ENCODE data around the gene SYNDIG1. TPM values are rescaled to one million over a fixed set of nuclear protein-coding genes. Genes with fewer than 3 reads are reported as not detected.

SYNDIG1 gene
- polyA plus RNA-seq, 2 donors: 0.01 TPM; not detected in 1

GRCh38 chr20:24681634-24682495 lies 212.4 kb downstream of the SYNDIG1 start:
- H3K9me3 ChIP-seq (ENCODE audit: control insufficient read depth in 2 of 2, insufficient read depth in 1 of 2, low read depth in 1 of 2, low read length in 1 of 2): no peaks in the 10 kb centered on the region
- H3K4me3 ChIP-seq (ENCODE audit: low read depth in 1 of 2, low read length in 2 of 2): no peak overlapping the region
- 79 to 83% methylated on average over 14 of the region's 14 CpGs for WGBS, 2 donors
- H3K27ac ChIP-seq (ENCODE audit: low read depth in 2 of 2, low read length in 1 of 2): no peak overlapping the region
- H3K36me3 ChIP-seq (ENCODE audit: control insufficient read depth in 2 of 2, insufficient read depth in 2 of 2, low read length in 1 of 2): no peaks in the 10 kb centered on the region
- H3K27me3 ChIP-seq (ENCODE audit: control insufficient read depth in 1 of 2, insufficient read depth in 2 of 2, low read length in 2 of 2): no peaks in the 10 kb centered on the region
- no peaks in the 10 kb centered on the region for H3K4me1 ChIP-seq (ENCODE audit: control insufficient read depth in 2 of 2, insufficient read depth in 2 of 2, low read length in 1 of 2)

- Histone ChIP-seq H3K27ac (ENCODE audit: low read depth in 2 of 2, low read length in 1 of 2) (no peak overlapping the region), H3K36me3 (ENCODE audit: control insufficient read depth in 2 of 2, insufficient read depth in 2 of 2, low read length in 1 of 2) (no peaks in the 10 kb centered on the region), H3K4me3 (ENCODE audit: low read depth in 1 of 2, low read length in 2 of 2) (no peak overlapping the region), H3K9me3 (ENCODE audit: control insufficient read depth in 2 of 2, insufficient read depth in 1 of 2, low read depth in 1 of 2, low read length in 1 of 2) (no peaks in the 10 kb centered on the region), H3K27me3 (ENCODE audit: control insufficient read depth in 1 of 2, insufficient read depth in 2 of 2, low read length in 2 of 2) (no peaks in the 10 kb centered on the region), H3K4me1 (ENCODE audit: control insufficient read depth in 2 of 2, insufficient read depth in 2 of 2, low read length in 1 of 2) (no peaks in the 10 kb centered on the region)
- 92% methylated on average over 5 of the region's 5 CpGs for WGBS, 2 donors
Observed at GRCh38 chr20:24682496-24682985, 213.1 kb downstream of the SYNDIG1 start.

GRCh38 chr20:24683676-24684075 lies 214.2 kb downstream of the SYNDIG1 start:
- 62 to 73% methylated on average over 7 of the region's 7 CpGs for WGBS, 2 donors
- Histone ChIP-seq H3K27ac (ENCODE audit: low read depth in 2 of 2, low read length in 1 of 2) (no peak overlapping the region), H3K27me3 (ENCODE audit: control insufficient read depth in 1 of 2, insufficient read depth in 2 of 2, low read length in 2 of 2) (no peaks in the 10 kb centered on the region), H3K4me1 (ENCODE audit: control insufficient read depth in 2 of 2, insufficient read depth in 2 of 2, low read length in 1 of 2) (no peaks in the 10 kb centered on the region), H3K4me3 (ENCODE audit: low read depth in 1 of 2, low read length in 2 of 2) (no peak overlapping the region), H3K36me3 (ENCODE audit: control insufficient read depth in 2 of 2, insufficient read depth in 2 of 2, low read length in 1 of 2) (no peaks in the 10 kb centered on the region), H3K9me3 (ENCODE audit: control insufficient read depth in 2 of 2, insufficient read depth in 1 of 2, low read depth in 1 of 2, low read length in 1 of 2) (no peaks in the 10 kb centered on the region)

GRCh38 chr20:24684421-24684871 lies 215.0 kb downstream of the SYNDIG1 start:
- H3K4me3 ChIP-seq (ENCODE audit: low read depth in 1 of 2, low read length in 2 of 2): no peak overlapping the region
- H3K4me1 ChIP-seq (ENCODE audit: control insufficient read depth in 2 of 2, insufficient read depth in 2 of 2, low read length in 1 of 2): no peaks in the 10 kb centered on the region
- WGBS, 2 donors: 63 to 77% methylated on average over 9 of the region's 9 CpGs
- no peak overlapping the region for H3K27ac ChIP-seq (ENCODE audit: low read depth in 2 of 2, low read length in 1 of 2)
- H3K9me3 ChIP-seq (ENCODE audit: control insufficient read depth in 2 of 2, insufficient read depth in 1 of 2, low read depth in 1 of 2, low read length in 1 of 2): no peaks in the 10 kb centered on the region
- no peaks in the 10 kb centered on the region for H3K36me3 ChIP-seq (ENCODE audit: control insufficient read depth in 2 of 2, insufficient read depth in 2 of 2, low read length in 1 of 2)
- H3K27me3 ChIP-seq (ENCODE audit: control insufficient read depth in 1 of 2, insufficient read depth in 2 of 2, low read length in 2 of 2): no peaks in the 10 kb centered on the region

GRCh38 chr20:24684956-24685691 lies 215.7 kb downstream of the SYNDIG1 start:
- Histone ChIP-seq H3K27ac (ENCODE audit: low read depth in 2 of 2, low read length in 1 of 2) (no peak overlapping the region), H3K4me3 (ENCODE audit: low read depth in 1 of 2, low read length in 2 of 2) (no peak overlapping the region), H3K27me3 (ENCODE audit: control insufficient read depth in 1 of 2, insufficient read depth in 2 of 2, low read length in 2 of 2) (no peaks in the 10 kb centered on the region), H3K36me3 (ENCODE audit: control insufficient read depth in 2 of 2, insufficient read depth in 2 of 2, low read length in 1 of 2) (no peaks in the 10 kb centered on the region), H3K9me3 (ENCODE audit: control insufficient read depth in 2 of 2, insufficient read depth in 1 of 2, low read depth in 1 of 2, low read length in 1 of 2) (no peaks in the 10 kb centered on the region), H3K4me1 (ENCODE audit: control insufficient read depth in 2 of 2, insufficient read depth in 2 of 2, low read length in 1 of 2) (no peaks in the 10 kb centered on the region)
- WGBS, 2 donors: 74 to 78% methylated on average over 16 of the region's 16 CpGs

- Histone ChIP-seq H3K4me1 (ENCODE audit: control insufficient read depth in 2 of 2, insufficient read depth in 2 of 2, low read length in 1 of 2) (no peaks in the 10 kb centered on the region), H3K36me3 (ENCODE audit: control insufficient read depth in 2 of 2, insufficient read depth in 2 of 2, low read length in 1 of 2) (no peaks in the 10 kb centered on the region), H3K9me3 (ENCODE audit: control insufficient read depth in 2 of 2, insufficient read depth in 1 of 2, low read depth in 1 of 2, low read length in 1 of 2) (no peaks in the 10 kb centered on the region), H3K4me3 (ENCODE audit: low read depth in 1 of 2, low read length in 2 of 2) (no peak overlapping the region), H3K27me3 (ENCODE audit: control insufficient read depth in 1 of 2, insufficient read depth in 2 of 2, low read length in 2 of 2) (no peaks in the 10 kb centered on the region), H3K27ac (ENCODE audit: low read depth in 2 of 2, low read length in 1 of 2) (no peak overlapping the region)
- WGBS, 2 donors: 63 to 73% methylated on average over 5 of the region's 5 CpGs
Observed at GRCh38 chr20:24685736-24686135, 216.3 kb downstream of the SYNDIG1 start.

GRCh38 chr20:24686156-24686555 lies 216.7 kb downstream of the SYNDIG1 start:
- no peaks in the 10 kb centered on the region for H3K4me1 ChIP-seq (ENCODE audit: control insufficient read depth in 2 of 2, insufficient read depth in 2 of 2, low read length in 1 of 2)
- no peak overlapping the region for H3K27ac ChIP-seq (ENCODE audit: low read depth in 2 of 2, low read length in 1 of 2)
- no peaks in the 10 kb centered on the region for H3K36me3 ChIP-seq (ENCODE audit: control insufficient read depth in 2 of 2, insufficient read depth in 2 of 2, low read length in 1 of 2)
- no peaks in the 10 kb centered on the region for H3K27me3 ChIP-seq (ENCODE audit: control insufficient read depth in 1 of 2, insufficient read depth in 2 of 2, low read length in 2 of 2)
- 87 to 88% methylated on average over 7 of the region's 7 CpGs for WGBS, 2 donors
- H3K4me3 ChIP-seq (ENCODE audit: low read depth in 1 of 2, low read length in 2 of 2): no peak overlapping the region
- H3K9me3 ChIP-seq (ENCODE audit: control insufficient read depth in 2 of 2, insufficient read depth in 1 of 2, low read depth in 1 of 2, low read length in 1 of 2): no peaks in the 10 kb centered on the region

GRCh38 chr20:24690408-24690807 lies 221.0 kb downstream of the SYNDIG1 start:
- no peaks in the 10 kb centered on the region for H3K4me1 ChIP-seq (ENCODE audit: control insufficient read depth in 2 of 2, insufficient read depth in 2 of 2, low read length in 1 of 2)
- no peak overlapping the region for H3K4me3 ChIP-seq (ENCODE audit: low read depth in 1 of 2, low read length in 2 of 2)
- H3K36me3 ChIP-seq (ENCODE audit: control insufficient read depth in 2 of 2, insufficient read depth in 2 of 2, low read length in 1 of 2): no peaks in the 10 kb centered on the region
- WGBS, 2 donors: 38 to 80% methylated on average over 1 of the region's 1 CpG
- no peak overlapping the region for H3K27ac ChIP-seq (ENCODE audit: low read depth in 2 of 2, low read length in 1 of 2)
- H3K27me3 ChIP-seq (ENCODE audit: control insufficient read depth in 1 of 2, insufficient read depth in 2 of 2, low read length in 2 of 2): no peaks in the 10 kb centered on the region
- H3K9me3 ChIP-seq (ENCODE audit: control insufficient read depth in 2 of 2, insufficient read depth in 1 of 2, low read depth in 1 of 2, low read length in 1 of 2): no peaks in the 10 kb centered on the region

- Histone ChIP-seq H3K36me3 (ENCODE audit: control insufficient read depth in 2 of 2, insufficient read depth in 2 of 2, low read length in 1 of 2) (no peaks in the 10 kb centered on the region), H3K9me3 (ENCODE audit: control insufficient read depth in 2 of 2, insufficient read depth in 1 of 2, low read depth in 1 of 2, low read length in 1 of 2) (no peaks in the 10 kb centered on the region), H3K27me3 (ENCODE audit: control insufficient read depth in 1 of 2, insufficient read depth in 2 of 2, low read length in 2 of 2) (no peaks in the 10 kb centered on the region), H3K4me3 (ENCODE audit: low read depth in 1 of 2, low read length in 2 of 2) (no peak overlapping the region), H3K4me1 (ENCODE audit: control insufficient read depth in 2 of 2, insufficient read depth in 2 of 2, low read length in 1 of 2) (no peaks in the 10 kb centered on the region), H3K27ac (ENCODE audit: low read depth in 2 of 2, low read length in 1 of 2) (no peak overlapping the region)
- WGBS, 2 donors: 87 to 88% methylated on average over 4 of the region's 4 CpGs
Observed at GRCh38 chr20:24691901-24692351, 222.5 kb downstream of the SYNDIG1 start.

All from esophagus (tissue), 2 donors.